ENCODE measurements around the gene PRRC1.

Gene PRRC1

DNA sequence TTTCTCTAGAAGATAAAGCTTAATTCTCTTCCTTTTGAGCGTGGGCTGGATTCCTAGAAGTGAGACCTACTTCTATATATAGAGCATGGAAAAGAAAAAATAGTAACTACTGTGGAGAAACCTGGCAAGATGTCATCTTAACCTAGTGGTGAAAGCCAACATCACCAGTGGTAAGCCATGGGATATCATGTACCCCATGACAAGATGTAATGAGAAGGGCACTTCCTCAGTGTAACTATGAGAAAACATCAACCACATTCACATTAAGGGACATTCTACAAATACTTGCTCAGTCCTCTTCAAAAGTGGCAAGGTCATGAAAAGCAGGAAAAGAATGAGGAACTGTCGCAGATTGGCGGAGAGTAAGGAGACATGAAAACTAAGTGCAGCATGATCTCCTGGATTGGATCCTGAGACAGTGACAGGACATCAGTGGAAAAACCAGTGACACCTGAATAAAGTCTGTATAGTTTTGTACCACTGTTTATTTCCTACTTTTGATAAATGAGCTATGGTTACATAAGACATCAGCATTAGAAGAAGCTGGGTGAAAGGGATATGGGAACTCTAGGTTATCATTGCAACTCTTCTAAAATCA is 65.4 kb downstream of the PRRC1 start:
- no peak for DNase-seq

GRCh38 chr5:127583866-127584265 is 66.4 kb downstream of the PRRC1 start:
- DNase-seq, result no peak

GRCh38 chr5:127585661-127586060 is 68.2 kb downstream of the PRRC1 start:
- DNase-seq, result no peak

GRCh38 chr5:127586066-127586770 is 68.8 kb downstream of the PRRC1 start:
- DNase-seq, result no peak

DNA sequence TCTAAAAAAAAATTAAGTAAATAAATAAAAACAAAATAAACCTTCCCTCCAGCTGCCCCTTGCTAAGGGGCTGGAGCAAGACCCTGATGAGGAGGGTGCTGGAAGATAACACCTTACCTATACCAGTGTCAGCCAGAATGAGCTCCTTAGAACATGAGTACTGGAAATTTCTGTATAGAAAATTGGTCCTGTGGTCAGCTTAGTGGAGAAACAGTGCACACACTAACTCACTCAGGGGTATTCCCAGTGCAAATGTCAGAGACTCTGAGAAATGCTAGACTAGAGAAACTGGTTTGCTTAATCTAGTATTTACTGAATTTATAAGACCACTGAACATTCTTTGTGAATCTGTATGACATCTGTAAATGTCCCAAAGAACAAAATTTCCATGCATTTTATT is 69.4 kb downstream of the PRRC1 start:
- no peak for DNase-seq

DNA sequence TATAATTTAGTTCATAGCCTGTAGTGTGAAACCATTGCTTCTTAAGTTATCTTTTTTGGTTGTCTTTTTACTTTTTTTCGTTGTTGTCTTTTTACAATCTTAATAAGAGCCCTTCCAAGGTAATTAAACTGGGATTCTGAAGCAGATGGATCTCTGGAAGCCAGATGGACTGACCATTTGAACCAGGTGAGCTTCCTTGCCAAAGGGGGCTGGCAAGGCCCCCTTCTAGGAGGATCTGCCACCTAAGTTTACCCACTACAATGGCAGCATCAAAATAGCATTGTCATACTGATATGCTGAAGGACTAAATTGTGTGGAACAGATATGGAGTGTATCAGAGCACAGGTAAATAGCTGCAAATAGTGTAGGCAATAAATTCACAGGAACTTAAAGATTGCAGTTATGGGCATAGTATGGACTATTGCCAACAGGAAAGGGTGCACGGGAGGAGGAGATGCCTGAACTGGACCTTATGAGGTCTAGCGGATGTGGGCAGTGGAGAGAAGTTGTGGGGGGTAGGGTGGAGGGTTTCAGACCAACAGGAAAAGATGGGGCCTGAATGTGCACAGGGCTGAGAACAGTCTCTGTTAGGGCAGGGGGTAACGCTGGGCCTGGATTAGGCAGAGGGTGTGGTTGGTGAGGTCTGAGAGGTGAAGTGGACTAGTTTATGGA is 69.9 kb downstream of the PRRC1 start:
- DNase-seq, result no peak

- no peak for DNase-seq
These were observed 70.9 kb downstream of the PRRC1 start for GRCh38 chr5:127588368-127588767.

DNA sequence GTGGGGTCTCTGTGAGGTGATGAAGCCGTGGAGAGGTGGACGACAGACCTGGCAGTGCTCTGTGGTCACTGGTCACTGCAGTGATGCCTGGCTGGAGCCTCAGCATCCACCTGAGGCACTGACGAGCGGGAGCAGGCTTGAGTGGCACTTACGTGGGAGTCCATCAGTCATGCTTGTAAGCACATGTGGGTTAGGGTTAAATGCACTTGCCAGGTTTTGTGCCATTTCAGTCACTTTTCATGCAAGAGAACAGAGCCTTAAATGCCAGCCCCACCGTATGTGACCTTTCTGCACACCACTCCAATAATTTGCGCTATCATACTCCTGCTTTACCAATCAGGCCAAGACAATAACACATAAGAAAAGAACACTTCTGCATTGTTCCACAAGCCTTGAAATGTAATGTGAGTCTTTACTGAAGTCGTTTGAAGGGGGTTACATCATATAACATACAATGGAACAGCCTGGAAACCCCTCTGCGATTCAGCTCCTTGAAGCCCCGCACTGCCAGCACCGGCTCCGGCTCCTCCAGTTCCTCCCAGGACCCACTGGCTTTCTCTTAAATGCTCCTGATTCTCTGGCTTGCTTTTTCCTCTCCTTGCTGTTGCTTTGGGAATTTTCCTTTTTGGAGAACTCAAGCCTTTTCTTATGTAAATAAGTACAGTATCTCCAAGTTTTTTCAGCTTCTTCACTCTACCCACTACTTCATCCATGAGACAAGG is 72.0 kb downstream of the PRRC1 start:
- DNase-seq, result no peak

DNA sequence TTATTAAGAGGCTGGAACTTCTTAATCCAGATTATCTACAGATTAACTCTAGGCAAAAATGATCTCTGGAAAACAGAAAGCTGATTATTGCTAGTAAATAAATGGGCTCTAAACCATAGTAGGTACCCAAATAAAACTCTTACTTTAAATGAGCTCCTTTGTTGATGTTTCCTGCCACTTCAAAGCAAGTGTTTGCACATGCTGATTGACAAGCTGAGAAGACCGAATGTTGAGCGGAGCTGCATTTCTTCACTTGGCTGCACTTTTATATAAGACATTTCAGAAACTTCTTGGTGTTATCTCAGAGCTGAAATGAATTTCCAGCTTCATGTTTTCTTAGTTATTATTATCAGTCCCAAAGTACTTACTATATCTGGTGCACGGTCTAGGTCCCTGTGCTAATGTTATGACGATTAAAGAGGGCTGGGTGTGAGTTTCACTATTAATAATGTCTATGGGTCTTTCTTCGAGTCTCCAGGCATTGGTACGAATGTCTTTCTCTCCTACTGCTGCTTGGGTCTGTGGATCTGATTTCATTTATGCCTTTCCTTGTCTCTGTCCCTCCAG is 72.8 kb downstream of the PRRC1 start:
- no peak for DNase-seq

DNA sequence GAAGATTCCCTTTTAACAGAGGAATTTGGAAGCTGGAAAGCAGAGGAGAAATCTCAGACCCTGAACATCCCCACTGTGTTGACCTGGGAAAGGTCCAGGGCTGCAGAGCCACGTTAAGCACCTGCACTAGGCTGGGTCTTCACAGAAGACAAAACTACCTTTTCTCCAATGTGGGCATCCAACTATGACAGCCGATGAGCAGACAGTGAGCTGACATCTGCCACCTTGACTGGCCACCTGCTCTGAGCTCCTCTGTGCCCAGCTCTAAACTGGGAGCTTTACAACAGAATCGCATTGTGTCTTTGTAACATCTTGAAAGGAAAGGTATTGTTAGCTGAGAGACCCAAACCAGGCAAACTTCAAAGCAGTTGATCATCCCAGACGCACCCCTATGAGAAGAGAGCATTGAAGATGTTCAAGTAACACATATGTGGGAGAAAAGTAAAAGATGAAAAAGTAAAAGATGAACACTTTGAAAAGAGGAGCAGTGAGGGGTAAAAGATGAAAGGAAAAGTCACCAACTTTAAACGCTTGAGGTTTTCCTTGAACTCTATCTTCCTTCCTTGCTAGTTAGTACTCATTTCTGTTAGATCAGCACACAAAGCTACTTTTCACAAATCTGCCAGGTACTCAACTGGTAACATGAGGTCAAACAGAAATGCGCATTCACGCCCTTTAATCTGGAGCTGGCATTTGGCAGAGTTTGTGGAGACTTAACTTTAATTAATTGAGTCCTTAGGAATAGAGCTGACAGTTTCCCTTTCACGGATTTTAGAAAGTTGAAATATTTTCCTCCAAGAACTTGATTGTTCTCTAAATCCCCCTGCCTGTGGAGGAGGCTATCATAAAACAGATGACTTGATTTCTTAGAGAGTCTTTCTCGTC is 78.3 kb downstream of the PRRC1 start:
- no peak for DNase-seq

- no peak for DNase-seq
These were observed 79.1 kb downstream of the PRRC1 start for GRCh38 chr5:127596501-127596900.

DNA sequence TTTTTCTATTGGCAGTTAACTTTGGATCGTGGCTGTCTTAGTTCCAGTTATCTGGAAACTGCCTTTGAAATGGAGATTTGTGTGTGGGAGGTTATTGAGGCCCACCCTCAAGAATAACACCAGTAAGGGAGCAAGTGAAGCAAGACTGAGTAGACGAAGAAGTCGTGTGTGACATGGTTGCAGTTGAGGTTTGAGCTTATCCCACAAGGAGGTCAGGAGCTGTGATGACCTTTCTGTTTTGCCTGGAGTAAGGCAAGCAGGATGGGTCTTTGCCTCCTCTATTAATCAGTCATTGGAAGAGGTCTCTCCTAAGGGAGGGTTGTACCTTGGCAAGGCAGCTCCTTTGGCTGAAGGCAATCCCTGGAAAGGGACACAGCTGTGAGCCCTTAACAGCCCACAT is 81.9 kb downstream of the PRRC1 start:
- DNase-seq, result no peak

GRCh38 chr5:127599847-127600246 is 82.4 kb downstream of the PRRC1 start:
- DNase-seq, result no peak

DNA sequence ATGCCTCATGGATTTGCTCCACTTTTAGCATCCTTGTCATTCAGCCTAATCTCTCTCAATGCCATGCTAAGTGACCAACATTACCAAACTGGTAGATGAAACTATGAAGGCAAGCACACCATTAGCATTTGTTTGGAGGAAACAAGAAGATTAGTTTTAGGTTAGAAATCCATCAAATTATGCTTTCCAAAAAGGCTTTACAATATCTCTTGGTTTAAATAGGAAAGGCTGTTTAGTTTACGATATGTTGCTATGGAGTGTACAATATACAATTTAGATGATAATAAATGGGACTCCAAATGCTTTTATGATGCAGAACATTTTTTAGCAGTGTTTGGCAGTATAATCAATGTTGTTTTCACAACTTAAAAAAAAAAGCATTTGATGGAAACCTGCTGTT is 83.7 kb downstream of the PRRC1 start:
- DNase-seq, result no peak

DNA sequence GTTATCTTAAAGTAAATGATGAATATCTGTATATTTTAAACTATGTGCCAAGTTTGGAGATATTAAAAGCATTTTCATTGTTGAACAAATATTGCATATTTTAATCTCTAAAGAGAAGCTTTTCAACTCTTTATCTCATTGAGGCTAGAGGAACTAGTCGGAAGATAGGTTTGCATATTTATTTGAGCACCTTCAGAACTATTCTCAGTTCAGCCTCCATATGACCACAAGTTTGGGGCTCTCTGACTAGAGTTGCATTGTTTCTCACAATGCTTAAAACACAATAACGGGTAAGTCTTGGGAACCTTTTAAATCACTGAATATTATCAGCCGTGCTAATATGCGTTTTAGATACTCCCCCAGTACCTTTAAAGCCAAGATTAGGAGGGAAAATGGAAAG is 84.2 kb downstream of the PRRC1 start:
- no peak for DNase-seq

GRCh38 chr5:127602481-127602880 is 85.0 kb downstream of the PRRC1 start:
- no peak for DNase-seq

DNA sequence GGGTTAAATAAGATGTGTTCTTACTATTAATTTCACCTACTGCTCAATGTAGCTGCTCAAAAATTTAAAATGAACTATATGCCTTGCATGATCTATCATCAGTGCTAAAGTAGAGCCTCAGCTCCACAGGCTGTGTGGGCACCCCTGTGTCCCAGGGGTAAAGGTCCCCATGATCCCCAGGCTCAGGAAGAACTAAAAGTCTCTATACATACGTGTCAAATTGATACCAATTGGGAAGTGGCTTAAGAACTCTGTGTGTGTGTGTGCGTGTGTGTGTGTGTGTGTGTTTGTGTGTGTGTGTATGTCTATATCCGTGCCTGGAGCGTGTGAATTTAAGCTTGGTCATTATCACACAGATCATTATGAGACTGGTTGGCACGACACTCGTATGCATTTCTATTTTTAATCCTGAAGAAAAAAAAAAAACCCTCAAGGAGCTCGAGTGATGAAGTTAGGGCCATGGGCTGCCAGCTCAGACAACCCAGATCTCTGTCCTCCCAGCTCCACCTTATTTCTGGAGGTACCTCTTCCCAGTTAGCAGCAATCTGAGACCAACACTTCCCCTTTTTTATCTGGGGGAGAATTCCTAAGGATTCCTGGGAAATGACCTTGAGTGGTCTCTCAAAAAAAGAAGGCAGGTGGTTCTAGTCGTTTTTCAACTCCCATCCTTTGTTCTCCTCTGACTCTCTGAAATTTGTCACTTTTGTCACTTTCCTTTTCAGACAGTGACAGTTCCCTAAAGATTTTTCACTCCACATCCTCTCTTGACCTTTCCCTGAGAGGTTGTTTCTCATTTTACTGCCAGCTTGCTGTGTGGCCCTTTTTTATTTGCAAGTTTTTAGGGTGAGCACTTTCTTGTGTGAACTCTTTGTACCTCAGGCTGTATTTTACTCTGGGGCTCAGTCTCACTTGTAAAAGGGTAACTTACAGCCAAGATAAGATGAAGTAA is 85.7 kb downstream of the PRRC1 start:
- DNase-seq, result no peak
